EL (cell line): ENCODE measurements around the gene PTPRT.

ENCODE experiments used
- DNase-seq: peaks from one replicate; pipeline ENCODE4 v3.0.0-alpha.2; 2016

PTPRT gene

GRCh38 chr20:42093542-42094440 lies 1095.9 kb downstream of the PTPRT start:
- DNase-seq = no peak

GRCh38 chr20:42093041-42093440 lies 1096.7 kb downstream of the PTPRT start:
- DNase-seq = no peak

- no peak for DNase-seq
Observed at GRCh38 chr20:42085366-42085765, 1104.3 kb downstream of the PTPRT start.

GRCh38 chr20:42083280-42083679 lies 1106.4 kb downstream of the PTPRT start:
- no peak for DNase-seq

GRCh38 chr20:42082611-42083010 lies 1107.1 kb downstream of the PTPRT start:
- no peak for DNase-seq

GRCh38 chr20:42080956-42081355 lies 1108.8 kb downstream of the PTPRT start:
- DNase-seq = no peak

DNA sequence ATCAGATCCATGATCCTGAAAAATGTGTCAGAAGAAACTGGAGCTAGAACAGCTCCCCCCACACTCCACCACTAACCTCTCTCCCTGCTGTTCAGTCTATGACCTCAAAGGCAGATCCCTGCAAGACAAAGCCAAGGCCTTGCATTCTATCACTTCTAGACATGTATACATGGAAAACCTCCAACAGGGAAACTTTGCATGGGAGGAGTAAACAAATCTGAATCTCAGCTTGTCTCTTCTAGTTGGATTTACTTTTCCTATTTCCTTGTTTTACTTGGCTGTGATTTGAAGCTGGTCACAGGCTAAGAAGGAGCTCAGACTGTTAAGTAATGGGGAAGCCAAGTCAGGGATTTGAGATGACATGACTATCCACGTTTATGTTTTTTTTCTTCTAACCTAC lies 1114.8 kb downstream of the PTPRT start:
- no peak for DNase-seq

GRCh38 chr20:42067596-42067995 lies 1122.1 kb downstream of the PTPRT start:
- no peak for DNase-seq

DNA sequence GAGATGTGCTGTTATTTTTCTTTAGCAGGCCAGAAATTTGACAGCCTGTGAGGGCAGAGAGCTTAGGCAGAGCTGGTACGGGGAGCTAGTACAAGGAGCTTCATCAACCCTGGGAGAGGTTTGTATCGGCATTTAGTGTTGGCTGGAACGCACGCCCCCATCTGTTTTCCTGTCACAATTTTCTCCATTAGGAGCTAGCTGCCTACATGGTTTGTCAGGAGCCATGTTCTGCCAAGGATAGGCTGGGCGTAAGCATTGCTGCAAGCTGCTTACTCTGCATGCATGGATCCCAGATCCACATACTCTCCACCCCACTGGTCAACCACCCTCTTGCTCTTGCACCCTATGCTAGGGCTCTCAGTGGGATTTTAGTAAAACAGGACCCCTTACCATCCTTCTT lies 1122.5 kb downstream of the PTPRT start:
- no peak for DNase-seq

DNA sequence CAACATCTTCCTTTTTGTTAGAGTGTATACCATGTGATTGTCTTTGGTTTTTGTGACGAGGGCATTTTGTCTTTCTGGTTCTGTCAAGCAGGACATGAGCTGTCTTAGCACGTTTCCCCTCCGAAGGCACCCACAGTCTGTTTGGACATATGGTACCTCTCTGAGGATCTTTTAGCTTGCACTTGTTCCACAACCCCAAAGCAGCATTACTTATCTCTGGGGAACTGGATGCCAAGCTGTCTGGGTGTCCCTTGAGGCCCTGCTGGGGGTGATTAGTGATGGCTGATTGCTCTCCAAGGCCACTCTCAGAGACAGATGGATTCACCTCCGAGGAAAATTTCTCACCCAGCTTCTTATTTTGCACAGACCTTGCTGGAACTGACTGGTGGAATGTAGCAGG lies 1126.6 kb downstream of the PTPRT start:
- DNase-seq = no peak

DNA sequence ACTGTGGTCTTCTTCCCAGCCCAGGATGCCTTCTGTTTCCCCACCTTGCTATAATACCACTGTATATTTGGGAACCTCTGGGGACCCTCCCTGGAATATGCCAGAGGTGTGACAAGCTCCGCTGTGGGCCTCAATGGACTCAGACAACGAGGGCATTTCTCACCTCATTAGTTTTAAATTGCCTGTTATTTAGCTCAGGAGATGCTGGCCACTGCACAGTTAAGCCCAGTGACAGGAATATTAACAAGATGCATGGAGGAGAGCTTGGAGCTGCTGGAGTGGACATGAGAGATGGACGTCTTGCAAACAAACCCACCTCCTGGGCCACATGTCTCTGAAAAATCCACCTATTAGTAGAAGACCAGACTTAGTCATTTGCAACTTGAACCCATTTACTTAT lies 1136.4 kb downstream of the PTPRT start:
- no peak for DNase-seq

GRCh38 chr20:42051921-42052320 lies 1137.8 kb downstream of the PTPRT start:
- no peak for DNase-seq

GRCh38 chr20:42046371-42047085 lies 1143.2 kb downstream of the PTPRT start:
- no peak for DNase-seq

DNA sequence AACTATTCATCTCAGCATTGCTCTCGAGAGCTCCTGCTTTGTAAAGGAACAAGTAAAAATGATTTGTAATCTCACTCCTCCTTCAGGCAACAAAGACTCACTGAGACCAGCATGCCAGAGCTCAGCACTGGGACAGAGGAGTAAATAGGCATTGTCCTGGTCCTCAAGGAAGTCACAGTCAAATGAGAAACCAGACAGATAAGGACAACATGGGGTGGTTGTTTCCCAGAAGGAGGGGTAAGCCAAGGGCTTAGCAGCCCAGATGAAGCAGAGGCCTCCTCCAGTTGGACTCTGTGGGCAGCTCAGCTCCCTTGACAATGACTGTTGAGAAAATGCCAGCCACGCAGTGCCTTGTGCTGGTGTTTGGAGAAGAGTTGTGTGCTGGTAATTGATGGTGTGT lies 1145.8 kb downstream of the PTPRT start:
- no peak for DNase-seq

DNA sequence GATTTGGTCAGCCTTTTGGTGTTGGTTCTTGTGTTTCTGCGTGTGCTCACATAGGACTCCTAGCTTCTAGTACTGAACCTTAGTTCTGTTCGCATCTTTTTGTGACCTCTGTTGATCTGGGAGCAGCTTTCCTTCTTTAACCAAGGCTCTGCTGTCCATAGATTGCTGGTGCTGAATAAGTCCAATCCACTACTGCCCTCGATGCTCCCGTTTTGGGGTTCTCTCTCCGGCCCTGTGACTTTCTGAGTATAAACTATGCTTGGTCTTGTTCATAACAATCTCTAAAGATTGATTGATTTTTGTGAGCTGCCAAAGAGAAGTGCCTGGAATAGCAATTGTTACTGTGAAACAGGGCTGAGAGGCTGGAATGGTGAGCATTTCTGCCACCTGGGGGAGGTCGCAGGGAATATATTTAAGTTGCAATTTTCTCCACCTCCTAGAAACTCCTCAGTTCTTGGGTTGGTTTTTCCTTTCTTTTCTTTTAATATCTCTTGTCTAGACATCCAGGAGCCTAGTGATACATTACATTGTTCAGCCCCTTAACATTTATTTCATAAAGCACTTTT lies 1148.6 kb downstream of the PTPRT start:
- DNase-seq = no peak

- no peak for DNase-seq
Observed at GRCh38 chr20:42027746-42028268, 1161.9 kb downstream of the PTPRT start.

DNA sequence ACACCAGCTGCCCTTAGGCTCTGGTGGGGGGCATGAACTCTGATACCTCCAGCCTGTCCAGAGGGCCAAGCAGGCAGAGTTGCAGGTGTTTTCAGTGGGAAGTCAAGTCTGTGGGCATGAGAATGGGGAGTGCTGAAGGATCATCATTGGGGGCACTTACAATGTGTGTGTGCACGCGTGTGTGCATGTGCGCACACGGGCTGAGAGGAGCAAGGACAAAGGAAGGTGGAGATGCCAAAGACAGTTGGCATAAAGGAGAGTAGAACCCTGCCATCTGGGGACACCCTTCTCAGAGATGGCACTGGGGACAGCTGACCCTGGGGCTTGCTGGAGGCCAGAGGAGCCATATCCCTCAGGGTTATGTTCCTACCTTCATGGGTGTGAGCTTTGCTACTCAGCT lies 1163.1 kb downstream of the PTPRT start:
- DNase-seq = no peak

- no peak for DNase-seq
Observed at GRCh38 chr20:42024653-42025052, 1165.1 kb downstream of the PTPRT start.
